GM23338 (cell line): ENCODE measurements around the gene EDA.

Experiments
- CREB1 ChIP-seq: fragments of 250-450 bp; sonication (Bioruptor Pico); IDR thresholded peaks from 2 replicates; pipeline ENCODE4 v1.5.0; 2020; ENCODE audit warnings: low read depth, mild to moderate bottlenecking, moderate library complexity
- CTCF ChIP-seq, 2 experiments: fragments of 200-600 bp in 1 of 2; sonication (generic) in 1 of 2; conservative IDR thresholded peaks; 2 replicates each; pipeline versions ENCODE4 v1.5.1 to v1.6.1; 2016 to 2017; ENCODE audit warnings: antibody characterized with exemption in 2 of 2, low read depth in 2 of 2, mild to moderate bottlenecking in 2 of 2, moderate library complexity in 1 of 2
- ETS1 ChIP-seq: IDR thresholded peaks from 2 replicates; pipeline ENCODE4 v1.6.1; 2016; ENCODE audit warnings: antibody characterized with exemption
- EZH2 ChIP-seq: fragments of 200-600 bp; sonication (generic); IDR thresholded peaks from one replicate; pipeline ENCODE4 v1.8.0; 2017; ENCODE audit warnings: antibody characterized with exemption, mild to moderate bottlenecking, low read depth; ENCODE audit not compliant: unreplicated experiment
- JUNB ChIP-seq: IDR thresholded peaks from one replicate; pipeline ENCODE4 v1.6.1; 2016; ENCODE audit warnings: antibody characterized with exemption; ENCODE audit not compliant: unreplicated experiment
- POLR2AphosphoS5 ChIP-seq: IDR thresholded peaks from 2 replicates; pipeline ENCODE4 v1.6.1; 2016; ENCODE audit warnings: antibody characterized with exemption, low read depth
- REST ChIP-seq: IDR thresholded peaks from one replicate; pipeline ENCODE4 v1.6.1; 2018; ENCODE audit warnings: antibody characterized with exemption; ENCODE audit not compliant: unreplicated experiment
- ZNF462 ChIP-seq: fragments of 250-450 bp; sonication (Bioruptor Pico); IDR thresholded peaks from 2 replicates; pipeline ENCODE4 v1.5.0; 2020; ENCODE audit warnings: mild to moderate bottlenecking, moderate library complexity

GRCh38 chrX:69740317-69740716 is 124.4 kb downstream of the EDA start:
- no peak for TF ChIP-seq POLR2AphosphoS5
- no peak for TF ChIP-seq CTCF (conservative IDR thresholded peaks at IDR 0.05; ENCODE audit: low read depth in 2 of 2)
- TF ChIP-seq JUNB: no peak
- no peak for TF ChIP-seq REST
- no peak for TF ChIP-seq CREB1
- TF ChIP-seq ETS1: no peak
- no peak for TF ChIP-seq EZH2
- no peak for TF ChIP-seq ZNF462 (CRISPR knock-in tag)
